OCI-LY3 (cell line): ENCODE results near the gene HEXIM1.

ENCODE experiments used
- H2AFZ ChIP-seq: fragments of 200-600, 300-600 bp; shearing (Covaris generic); 2 replicates; pipeline ENCODE4 v1.6.0; 2014; ENCODE audit warnings: antibody characterized with exemption, low read depth, low read length
- H3K27ac ChIP-seq: fragments of 200-600, 300-600 bp; sonication (generic); 2 replicates; pipeline ENCODE4 v1.5.1; 2014; ENCODE audit warnings: mild to moderate bottlenecking, low read length, moderate library complexity, mixed read lengths
- H3K27me3 ChIP-seq: fragments of 200-600, 300-600 bp; sonication (generic); 2 replicates; pipeline ENCODE4 v1.6.1; 2014; ENCODE audit warnings: low read depth, low read length, mixed read lengths
- H3K36me3 ChIP-seq: fragments of 200-600, 300-600 bp; sonication (generic); replicated peaks from 2 replicates; pipeline ENCODE3; 2014; ENCODE audit warnings: low read depth, low read length, mixed read lengths
- H3K4me1 ChIP-seq: fragments of 300-600, 200-600 bp; sonication (generic); 2 replicates; pipeline ENCODE4 v1.6.1; 2014; ENCODE audit warnings: low read length, mixed read lengths
- H3K4me2 ChIP-seq: fragments of 200-600, 300-600 bp; sonication (generic); 2 replicates; pipeline ENCODE4 v1.6.1; 2014; ENCODE audit warnings: low read length, mixed read lengths
- H3K4me3 ChIP-seq: fragments of 300-600, 200-600 bp; sonication (generic); 2 replicates; pipeline ENCODE4 v1.5.1; 2014; ENCODE audit warnings: antibody characterized with exemption, mild to moderate bottlenecking, low read length, moderate library complexity
- H3K79me2 ChIP-seq: fragments of 300-600, 200-600 bp; shearing (Covaris generic); 2 replicates; pipeline ENCODE4 v1.6.1; 2014; ENCODE audit warnings: mild to moderate bottlenecking, low read length, mixed read lengths
- H3K9ac ChIP-seq: fragments of 300-600, 200-600 bp; shearing (Covaris generic); 2 replicates; pipeline ENCODE4 v1.6.0; 2014; ENCODE audit warnings: mild to moderate bottlenecking, low read length, moderate library complexity
- H3K9me3 ChIP-seq: fragments of 200-600, 300-600 bp; shearing (Covaris generic); 2 replicates; pipeline ENCODE4 v1.6.1; 2014; ENCODE audit warnings: low read length, mixed read lengths; ENCODE audit not compliant: insufficient read depth
- H4K20me1 ChIP-seq: fragments of 200-600, 300-600 bp; sonication (generic); 2 replicates; pipeline ENCODE4 v1.6.1; 2016; ENCODE audit warnings: low read length, mixed read lengths; ENCODE audit not compliant: insufficient read depth
- EZH2phosphoT487 ChIP-seq: fragments of 200-600 bp; shearing (Covaris generic); IDR thresholded peaks from 2 replicates; pipeline ENCODE4 v1.6.1; 2018; ENCODE audit warnings: antibody characterized with exemption, mixed run types, low read depth
- TF ChIP-seq, protein P1 (sequence below): fragments of 200-600, 300-600 bp; sonication (generic); IDR thresholded peaks from 2 replicates; pipeline ENCODE4 v1.5.1; 2014; ENCODE audit warnings: antibody characterized with exemption, low read length, low read depth

Gene HEXIM1

DNA sequence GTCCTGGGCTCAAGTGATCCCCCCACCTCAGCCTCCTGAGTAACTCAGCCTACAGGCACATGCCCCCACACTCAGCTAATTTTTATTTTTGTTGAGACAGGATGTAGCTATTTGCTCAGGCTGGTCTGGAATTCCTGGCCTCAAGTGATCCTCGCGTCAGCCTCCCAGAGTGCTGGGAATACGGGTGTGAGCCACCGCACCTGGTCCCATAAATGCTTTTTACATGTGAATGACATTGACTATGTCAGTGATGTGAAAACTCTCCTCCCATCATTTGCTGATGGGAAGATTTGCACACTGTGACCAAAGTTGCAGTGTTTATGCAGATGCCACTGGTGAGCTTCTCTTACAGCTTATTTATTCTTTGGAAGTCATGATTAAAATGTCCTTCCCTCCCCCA is 30.9 kb upstream of the HEXIM1 start:
- no peaks in the 10 kb centered on the region for H3K36me3 ChIP-seq
- no peak overlapping the region for H3K27ac ChIP-seq
- H3K9ac ChIP-seq = no peak overlapping the region
- H4K20me1 ChIP-seq = no peaks in the 10 kb centered on the region
- no peaks in the 10 kb centered on the region for H3K27me3 ChIP-seq
- H3K9me3 ChIP-seq = no peaks in the 10 kb centered on the region
- H3K4me3 ChIP-seq = no peak overlapping the region
- H3K4me2 ChIP-seq = no peak overlapping the region
- H2AFZ ChIP-seq = no peak overlapping the region
- TF ChIP-seq EZH2phosphoT487 = no peak
- TF ChIP-seq, protein P1, sequence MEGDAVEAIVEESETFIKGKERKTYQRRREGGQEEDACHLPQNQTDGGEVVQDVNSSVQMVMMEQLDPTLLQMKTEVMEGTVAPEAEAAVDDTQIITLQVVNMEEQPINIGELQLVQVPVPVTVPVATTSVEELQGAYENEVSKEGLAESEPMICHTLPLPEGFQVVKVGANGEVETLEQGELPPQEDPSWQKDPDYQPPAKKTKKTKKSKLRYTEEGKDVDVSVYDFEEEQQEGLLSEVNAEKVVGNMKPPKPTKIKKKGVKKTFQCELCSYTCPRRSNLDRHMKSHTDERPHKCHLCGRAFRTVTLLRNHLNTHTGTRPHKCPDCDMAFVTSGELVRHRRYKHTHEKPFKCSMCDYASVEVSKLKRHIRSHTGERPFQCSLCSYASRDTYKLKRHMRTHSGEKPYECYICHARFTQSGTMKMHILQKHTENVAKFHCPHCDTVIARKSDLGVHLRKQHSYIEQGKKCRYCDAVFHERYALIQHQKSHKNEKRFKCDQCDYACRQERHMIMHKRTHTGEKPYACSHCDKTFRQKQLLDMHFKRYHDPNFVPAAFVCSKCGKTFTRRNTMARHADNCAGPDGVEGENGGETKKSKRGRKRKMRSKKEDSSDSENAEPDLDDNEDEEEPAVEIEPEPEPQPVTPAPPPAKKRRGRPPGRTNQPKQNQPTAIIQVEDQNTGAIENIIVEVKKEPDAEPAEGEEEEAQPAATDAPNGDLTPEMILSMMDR = no peak
- H3K79me2 ChIP-seq = no peaks in the 10 kb centered on the region
- no peaks in the 10 kb centered on the region for H3K4me1 ChIP-seq

DNA sequence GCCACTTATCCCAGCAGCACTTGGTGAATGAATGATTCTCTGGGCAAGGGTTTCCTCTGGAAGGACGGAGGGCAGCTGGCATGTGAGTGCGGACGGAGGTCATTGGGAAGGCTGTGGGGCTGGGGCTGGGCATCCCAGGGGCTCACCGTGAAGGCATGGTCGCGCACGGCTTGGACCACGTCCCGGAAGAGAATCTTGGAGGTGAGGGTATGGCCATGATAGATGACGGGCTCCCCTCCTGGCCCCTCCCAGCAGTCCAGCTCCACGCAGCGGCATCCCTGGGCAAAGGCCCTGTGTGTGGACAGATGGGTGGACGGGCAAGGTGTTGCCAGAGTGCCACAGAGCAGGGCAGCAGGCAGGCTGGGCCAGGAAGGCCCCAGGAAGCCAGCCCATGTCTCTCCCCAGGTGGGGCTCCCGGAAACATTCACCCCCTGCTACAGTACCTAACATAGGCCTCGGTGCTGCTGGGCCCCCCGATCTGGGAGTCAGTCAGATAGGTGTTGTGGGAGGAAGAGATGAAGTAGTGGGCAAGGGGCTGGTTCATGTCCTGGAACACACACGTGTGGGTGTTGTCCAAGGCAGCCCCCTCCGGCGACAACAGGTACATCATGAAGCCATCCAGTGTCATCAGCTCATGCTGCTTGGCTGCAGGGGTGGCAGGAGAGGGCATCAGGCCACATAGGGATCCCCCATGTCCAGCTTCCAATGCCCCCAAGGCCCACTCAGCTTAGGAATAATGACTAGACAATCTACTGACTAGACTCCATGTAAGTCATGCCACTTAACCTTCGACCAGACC is 30.2 kb upstream of the HEXIM1 start:
- Histone ChIP-seq H4K20me1 (no peaks in the 10 kb centered on the region), H3K4me2 (no peak overlapping the region), H3K9ac (no peak overlapping the region), H3K27ac (no peak overlapping the region), H3K9me3 (no peaks in the 10 kb centered on the region), H3K27me3 (no peaks in the 10 kb centered on the region), H3K4me1 (no peaks in the 10 kb centered on the region), H3K4me3 (no peak overlapping the region), H2AFZ (no peak overlapping the region), H3K36me3 (no peaks in the 10 kb centered on the region), H3K79me2 (no peaks in the 10 kb centered on the region)
- no peak for TF ChIP-seq EZH2phosphoT487
- TF ChIP-seq, protein P1 = no peak

DNA sequence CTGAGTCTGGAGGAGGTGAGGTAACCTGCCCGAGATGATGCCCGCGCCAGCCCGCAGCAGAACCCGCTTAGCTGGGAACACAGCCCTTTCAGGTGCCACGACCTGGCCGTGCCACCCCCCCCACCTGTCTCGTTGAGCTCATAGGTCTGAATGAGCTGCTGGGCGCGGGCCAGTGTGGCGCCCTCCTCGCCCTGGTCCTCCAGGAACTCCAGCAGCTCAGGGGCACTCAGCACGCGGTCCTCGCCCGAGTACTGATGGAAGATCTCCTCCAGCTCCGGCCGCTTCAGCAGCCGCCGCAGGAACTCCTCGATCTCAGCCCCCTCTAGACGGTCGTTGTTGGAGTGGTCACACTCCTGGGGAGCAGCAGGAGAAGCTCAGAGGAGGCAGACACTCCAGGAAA is 29.6 kb upstream of the HEXIM1 start:
- no peak overlapping the region for H3K4me3 ChIP-seq
- no peaks in the 10 kb centered on the region for H3K79me2 ChIP-seq
- no peaks in the 10 kb centered on the region for H3K9me3 ChIP-seq
- no peak overlapping the region for H2AFZ ChIP-seq
- H3K4me2 ChIP-seq = no peak overlapping the region
- no peaks in the 10 kb centered on the region for H3K4me1 ChIP-seq
- H3K27ac ChIP-seq = no peak overlapping the region
- TF ChIP-seq EZH2phosphoT487 = no peak
- TF ChIP-seq, protein P1 = no peak
- no peaks in the 10 kb centered on the region for H4K20me1 ChIP-seq
- H3K36me3 ChIP-seq = no peaks in the 10 kb centered on the region
- H3K9ac ChIP-seq = no peak overlapping the region
- H3K27me3 ChIP-seq = no peaks in the 10 kb centered on the region

DNA sequence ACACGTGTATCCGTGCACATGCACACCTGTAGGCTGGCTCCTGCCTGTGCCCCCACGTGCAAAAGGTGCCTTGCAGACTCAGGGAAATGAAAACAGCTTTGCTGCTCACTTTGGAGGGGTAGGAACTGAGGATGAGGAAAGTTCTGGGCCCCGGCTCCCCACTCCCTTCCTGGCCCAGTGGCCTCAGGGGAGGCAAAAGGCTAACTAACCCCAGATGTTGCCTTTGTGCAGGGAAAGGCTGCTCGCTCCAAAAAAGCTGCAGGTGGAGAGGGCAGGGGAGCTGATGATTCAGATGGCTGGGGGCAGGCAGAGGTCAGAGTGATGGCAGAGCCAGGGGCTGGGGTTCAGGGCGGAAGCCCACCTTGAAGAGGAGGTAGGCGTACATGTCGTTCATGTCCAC is 28.3 kb upstream of the HEXIM1 start:
- Histone ChIP-seq H3K4me1 (peaks cover 4% of the 10 kb centered on the region; the same call in 1 of the 2 replicates), H4K20me1 (no peaks in the 10 kb centered on the region), H3K27me3 (no peaks in the 10 kb centered on the region), H3K36me3 (no peaks in the 10 kb centered on the region), H3K4me3 (no peak overlapping the region), H3K9ac (no peak overlapping the region), H3K9me3 (no peaks in the 10 kb centered on the region), H3K79me2 (no peaks in the 10 kb centered on the region), H3K4me2 (no peak overlapping the region), H3K27ac (no peak overlapping the region), H2AFZ (no peak overlapping the region)
- TF ChIP-seq EZH2phosphoT487 = no peak
- TF ChIP-seq, protein P1 = no peak
